GM21423 (cell line): Measurements from ENCODE around the gene TNFRSF1A.
A peak's percentile ranks its signal among the peaks of the same experiment; 100 is the strongest.
"Not testable (repeated sequence)": the region's sequence is repeated elsewhere in the genome, so short reads cannot be mapped to it uniquely, and the experiment has no call there.

Source experiments
- ATAC-seq: cut with Tn5 transposase; IDR thresholded peaks from one replicate; pipeline ENCODE4 v1.9.1; 2021; ENCODE audit warnings: mild to moderate bottlenecking, moderate library complexity; ENCODE audit not compliant: unreplicated experiment

Gene TNFRSF1A

DNA sequence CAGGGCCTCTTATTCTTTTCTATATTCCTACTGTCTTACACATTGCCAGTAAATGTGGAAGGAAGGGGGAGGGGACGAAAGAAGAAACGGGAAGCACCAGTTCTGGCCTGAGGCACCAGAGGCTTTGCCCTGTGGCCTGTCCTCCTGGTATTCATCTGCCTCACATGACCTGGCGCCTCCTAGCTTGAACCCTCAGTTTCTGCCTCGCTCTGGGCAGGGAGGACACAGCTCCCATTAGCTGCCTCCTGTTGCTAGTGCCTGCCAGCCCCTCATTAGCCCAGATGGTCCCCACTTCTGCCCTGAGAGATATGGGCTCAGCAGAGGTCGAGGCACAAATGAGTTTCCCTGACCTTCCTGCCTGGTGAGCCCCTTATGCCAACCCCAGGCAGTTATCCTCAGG is 34.3 kb downstream of the TNFRSF1A start:
- no peak for ATAC-seq

DNA sequence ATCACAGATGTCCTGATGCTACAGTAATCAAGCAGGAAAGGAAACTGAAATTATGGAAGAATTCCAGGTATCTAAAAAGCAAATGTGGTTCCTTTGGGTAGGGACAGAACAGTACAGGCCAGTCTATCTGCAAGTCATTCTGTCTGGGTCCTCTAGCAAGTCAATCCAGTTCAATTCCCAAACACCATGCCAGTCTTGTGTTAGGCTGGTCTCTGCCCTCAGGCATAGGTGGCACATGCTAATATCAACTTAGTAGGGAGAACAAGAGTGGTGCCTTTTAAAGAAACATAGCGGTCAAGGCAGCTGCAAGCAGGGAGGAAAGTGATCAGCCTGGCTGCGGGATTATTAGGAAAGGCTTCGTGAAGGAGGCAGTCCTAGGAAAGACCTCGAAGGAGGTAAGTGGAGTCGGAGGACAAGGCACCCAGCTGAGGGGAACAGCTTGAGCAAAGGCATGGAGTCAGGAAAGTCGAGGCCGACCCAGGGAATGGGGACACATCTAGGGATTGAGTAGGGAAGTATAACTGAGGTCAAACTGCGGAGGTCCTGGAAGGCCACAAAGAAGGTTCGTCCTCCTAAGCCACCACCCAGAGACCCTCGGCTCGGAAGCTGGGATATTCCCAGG is 35.2 kb downstream of the TNFRSF1A start:
- no peak for ATAC-seq

GRCh38 chr12:6306151-6306550 is 35.7 kb downstream of the TNFRSF1A start:
- ATAC-seq: no peak

- no peak for ATAC-seq
Observed at GRCh38 chr12:6303071-6303470, 38.8 kb downstream of the TNFRSF1A start.

- ATAC-seq: no peak
Observed at GRCh38 chr12:6302621-6303020, 39.3 kb downstream of the TNFRSF1A start.

DNA sequence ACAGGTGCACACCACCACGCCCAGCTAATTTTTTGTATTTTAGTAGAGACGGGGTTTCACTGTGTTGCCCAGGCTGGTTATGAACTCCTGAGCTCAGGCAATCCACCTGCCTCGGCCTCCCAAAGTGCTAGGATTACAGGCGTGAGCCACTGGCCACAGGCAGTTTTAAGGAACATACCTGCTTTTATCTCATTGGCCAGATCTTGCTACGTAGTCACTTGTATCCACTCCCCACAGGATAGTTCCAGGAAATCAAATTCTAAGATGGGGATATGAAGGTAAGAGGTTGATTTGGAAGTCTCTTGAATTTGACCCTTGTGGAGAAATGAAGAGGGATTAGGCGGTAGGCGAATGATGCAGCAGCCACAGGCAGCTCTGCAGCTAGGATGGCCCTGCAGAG is 40.2 kb downstream of the TNFRSF1A start:
- no peak for ATAC-seq

DNA sequence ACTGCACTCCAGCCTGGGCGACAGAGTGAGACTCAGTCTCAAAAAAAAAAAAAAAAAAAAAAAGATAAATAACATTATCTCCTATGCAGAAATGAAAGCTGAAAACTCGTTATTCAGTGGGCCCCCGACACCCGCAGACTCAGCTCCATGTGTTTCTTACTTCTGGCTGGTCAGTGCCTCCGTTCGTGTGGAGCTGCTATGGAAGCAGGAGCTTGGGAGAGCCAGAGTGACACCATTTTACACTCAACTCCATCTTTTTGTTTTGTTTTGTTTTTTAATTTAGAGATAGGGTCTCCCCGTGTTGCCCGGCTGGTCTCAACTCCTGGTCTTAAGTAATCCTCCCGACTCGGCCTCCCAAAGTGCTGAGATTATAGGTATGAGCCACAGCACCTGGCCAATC is 44.7 kb downstream of the TNFRSF1A start:
- ATAC-seq: no peak

DNA sequence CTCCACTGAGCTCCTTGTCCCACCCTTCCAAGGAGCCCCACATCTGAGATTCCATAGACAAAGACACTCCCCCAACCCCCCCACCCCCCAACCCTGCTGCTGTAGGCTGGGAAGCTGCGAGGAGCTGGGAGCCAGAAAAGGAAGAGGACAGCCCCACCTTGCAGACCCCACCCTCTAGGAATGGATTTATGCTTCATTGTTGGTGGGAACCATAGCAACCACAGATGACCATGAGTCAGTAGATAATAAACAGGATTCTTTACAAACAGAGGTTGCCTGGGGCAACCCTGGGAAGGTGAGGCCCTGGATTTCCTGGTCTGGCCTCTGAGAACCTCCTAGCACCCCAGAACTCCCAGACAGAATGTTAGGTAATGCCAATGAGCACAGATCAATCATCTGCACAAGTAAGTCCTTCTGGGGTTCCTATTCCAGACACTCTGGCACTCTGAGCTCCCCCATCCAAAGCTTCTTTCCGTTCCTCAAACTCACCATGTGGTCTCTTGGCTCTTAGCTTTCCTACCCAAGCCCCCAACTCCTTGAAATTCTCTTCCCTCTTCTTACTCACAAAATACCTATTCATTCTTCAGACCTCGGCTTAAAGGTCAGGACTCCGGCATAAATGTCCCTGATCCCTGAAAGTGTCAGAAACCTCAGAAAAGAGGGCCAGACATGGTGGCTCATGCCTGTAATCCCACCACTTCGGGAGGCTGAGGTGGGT is 46.6 kb downstream of the TNFRSF1A start:
- ATAC-seq: no peak

- ATAC-seq: no peak
Observed at GRCh38 chr12:6294156-6295093, 47.5 kb downstream of the TNFRSF1A start.

DNA sequence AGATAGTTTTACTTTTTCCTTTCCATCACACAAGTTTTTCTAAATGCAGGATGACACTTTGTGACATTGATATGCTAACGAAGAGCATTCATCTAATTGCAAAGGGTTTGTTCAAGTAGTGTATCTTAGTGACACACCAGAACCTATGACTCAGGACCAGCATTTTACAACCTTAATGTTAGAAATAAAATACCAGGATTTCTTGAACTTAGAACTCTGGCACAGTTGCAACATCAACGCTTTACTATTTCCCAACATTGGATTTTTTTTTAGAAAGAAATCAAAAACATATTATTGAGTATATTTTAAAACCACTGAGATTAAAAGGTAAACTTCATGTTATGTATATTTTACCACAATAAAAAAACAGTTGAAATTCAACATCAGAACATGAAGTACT is 49.3 kb downstream of the TNFRSF1A start:
- ATAC-seq: no peak

DNA sequence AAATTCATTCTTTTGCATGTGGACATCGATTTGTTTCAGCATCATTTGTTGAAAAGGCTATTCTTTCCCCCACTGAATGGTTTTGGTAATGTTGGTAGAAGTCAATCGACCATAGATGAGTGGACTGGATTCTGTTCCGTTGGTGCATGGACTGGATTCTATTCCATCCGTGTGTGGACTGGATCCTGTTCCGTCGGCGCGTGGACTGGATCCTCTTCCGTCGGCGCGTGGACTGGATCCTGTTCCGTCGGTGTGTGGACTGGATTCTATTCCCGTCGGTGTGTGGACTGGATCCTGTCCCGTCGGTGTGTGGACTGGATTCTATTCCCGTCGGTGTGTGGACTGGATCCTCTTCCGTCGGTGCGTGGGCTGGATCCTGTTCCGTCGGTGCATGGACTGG is 52.0 kb downstream of the TNFRSF1A start:
- ATAC-seq: not testable (repeated sequence)

- not testable (repeated sequence) for ATAC-seq
Observed at GRCh38 chr12:6289081-6289480, 52.8 kb downstream of the TNFRSF1A start.

GRCh38 chr12:6288235-6288634 is 53.6 kb downstream of the TNFRSF1A start:
- ATAC-seq: no peak

DNA sequence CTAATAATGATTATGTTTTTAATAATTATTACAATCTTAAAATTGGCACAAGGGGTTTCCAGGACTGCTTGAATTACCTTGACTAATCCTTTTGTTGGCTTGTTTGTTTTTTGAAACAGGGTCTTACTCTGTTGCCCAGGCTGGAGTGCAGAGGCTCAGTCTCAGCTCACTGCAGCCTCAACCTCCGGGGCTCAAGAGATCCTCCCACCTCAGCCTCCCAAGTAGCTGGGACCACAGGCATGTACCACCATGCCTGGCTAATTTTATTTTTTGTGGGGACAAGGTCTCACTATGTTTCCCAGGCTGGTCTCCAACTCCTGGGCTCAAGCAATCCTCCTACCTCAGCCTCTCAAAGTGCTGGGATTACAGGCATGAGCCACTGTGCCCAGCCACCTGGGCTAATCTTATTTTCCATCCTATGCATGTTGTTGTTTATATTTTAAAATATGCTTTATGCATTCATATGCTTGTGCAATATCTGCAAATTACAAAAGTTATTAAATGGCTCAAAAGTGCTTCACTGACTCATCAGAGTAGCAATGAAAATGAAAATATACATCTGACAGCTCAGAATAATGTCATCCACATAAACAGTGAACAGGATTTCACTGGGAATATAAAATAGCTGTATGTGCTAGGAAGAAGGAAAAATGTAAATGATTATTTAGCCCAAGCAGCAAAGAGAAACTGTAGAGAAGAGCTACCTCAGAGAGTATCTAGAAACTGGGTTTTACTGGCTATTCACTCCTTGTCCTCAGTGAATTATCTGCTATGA is 56.2 kb downstream of the TNFRSF1A start:
- ATAC-seq: no peak

DNA sequence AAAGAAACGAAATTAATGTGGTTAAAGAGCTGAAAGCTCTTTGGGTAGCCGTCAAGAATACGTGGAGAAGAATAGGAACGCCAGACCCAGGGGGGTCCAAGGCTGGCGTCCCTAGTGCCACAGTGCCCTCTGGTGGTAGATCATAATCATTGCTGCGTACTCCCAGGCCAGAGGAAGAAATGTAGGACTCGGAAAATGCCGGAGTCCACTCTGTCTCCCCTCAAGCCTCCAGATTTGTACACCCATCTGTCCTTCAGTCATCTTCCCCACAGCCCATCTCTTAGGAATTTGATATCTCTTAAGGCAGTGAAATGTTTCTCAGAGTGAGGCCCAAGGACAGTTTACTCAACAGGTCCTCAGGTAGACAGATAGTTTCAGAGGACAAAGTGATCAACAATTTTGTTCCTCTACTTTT is 56.8 kb downstream of the TNFRSF1A start:
- peak; percentile 46 for ATAC-seq

GRCh38 chr12:6284273-6284672 is 57.6 kb downstream of the TNFRSF1A start:
- no peak for ATAC-seq

GRCh38 chr12:6282453-6282840 is 59.4 kb downstream of the TNFRSF1A start:
- ATAC-seq: no peak

DNA sequence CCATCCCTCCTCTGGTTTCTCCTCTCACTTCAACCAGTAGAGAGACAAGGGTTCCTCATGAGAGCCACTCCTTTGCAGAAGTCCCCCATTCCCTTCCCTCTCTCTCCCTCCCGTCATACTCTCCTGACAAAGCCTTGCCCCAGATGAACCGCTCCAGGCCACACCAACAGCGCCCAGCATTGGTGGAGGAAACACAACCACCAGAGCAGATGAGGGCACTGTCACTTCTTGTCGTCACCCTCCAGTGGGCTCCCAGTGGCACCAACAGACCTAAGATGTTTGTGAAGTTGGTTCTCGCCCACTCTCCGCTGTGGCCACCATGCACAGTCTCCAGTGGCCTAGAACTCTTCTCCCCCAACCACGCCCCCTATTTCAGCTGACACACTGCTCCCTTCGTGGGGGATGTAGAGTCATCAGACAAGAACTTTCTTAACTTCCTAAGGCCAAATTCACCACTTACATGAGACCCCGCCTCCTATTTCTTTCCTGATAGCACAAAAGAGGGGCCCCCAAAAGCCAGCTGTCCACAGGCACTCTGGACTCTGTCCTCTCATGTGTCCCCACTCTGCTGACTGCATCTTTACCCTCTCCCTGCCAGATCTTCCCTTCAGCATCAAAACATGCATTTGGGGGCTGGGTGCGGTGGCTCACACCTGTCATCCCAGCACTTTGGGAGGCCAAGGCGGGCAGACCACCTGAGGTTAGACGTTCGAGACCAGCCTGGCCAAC is 60.6 kb downstream of the TNFRSF1A start:
- no peak for ATAC-seq

DNA sequence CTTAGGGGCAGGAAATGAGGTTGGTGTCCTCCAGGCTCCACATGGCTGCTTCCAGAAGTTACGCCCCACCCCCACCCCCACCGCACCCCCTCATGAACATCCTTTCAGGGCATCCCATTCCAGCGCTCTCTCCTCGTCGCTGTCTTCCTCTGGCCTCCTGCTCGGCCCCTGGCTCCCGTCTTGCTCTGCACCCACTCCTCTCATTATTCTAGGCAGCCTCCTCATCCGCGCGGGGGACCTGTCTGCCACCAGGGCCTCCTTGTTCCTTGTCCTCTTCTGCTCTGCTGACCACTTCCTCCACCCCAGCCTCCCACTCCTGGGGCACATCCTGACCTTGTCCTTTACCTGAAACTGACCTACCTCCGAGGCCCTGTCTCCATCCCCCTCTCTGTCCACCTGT is 61.2 kb downstream of the TNFRSF1A start:
- ATAC-seq: no peak

- no peak for ATAC-seq
Observed at GRCh38 chr12:6280053-6280469, 61.8 kb downstream of the TNFRSF1A start.
